Epidermal melanocyte (primary cell): ENCODE data around the gene GTF2H2C.
"Not testable (repeated sequence)": the region's sequence is repeated elsewhere in the genome, so short reads cannot be mapped to it uniquely, and the experiment has no call there.

Source experiments
- DNase-seq: peaks from one replicate; pipeline ENCODE4 v3.0.0; 2011; ENCODE audit warnings: low spot score; ENCODE audit not compliant: insufficient read length

GTF2H2C gene

DNA sequence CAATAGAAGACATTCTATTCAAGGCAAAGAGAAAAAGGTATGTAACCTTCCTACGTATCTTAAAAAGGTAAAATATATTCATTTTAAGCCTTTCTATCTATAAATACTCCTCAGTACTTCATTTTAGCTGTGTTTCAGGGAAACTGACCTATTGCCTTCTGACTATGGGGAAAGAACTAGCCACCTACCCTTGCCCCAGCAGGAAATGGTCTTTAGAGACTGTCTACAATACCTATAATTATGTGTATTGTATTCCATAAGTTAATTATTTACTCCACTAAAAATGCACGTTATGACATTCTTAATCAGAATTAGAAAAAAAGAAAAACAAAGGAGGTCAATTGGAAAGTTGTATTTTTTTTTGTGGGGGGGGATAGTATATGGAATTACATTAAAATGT lies 6.2 kb downstream of the GTF2H2C start:
- not testable (repeated sequence) for DNase-seq

DNA sequence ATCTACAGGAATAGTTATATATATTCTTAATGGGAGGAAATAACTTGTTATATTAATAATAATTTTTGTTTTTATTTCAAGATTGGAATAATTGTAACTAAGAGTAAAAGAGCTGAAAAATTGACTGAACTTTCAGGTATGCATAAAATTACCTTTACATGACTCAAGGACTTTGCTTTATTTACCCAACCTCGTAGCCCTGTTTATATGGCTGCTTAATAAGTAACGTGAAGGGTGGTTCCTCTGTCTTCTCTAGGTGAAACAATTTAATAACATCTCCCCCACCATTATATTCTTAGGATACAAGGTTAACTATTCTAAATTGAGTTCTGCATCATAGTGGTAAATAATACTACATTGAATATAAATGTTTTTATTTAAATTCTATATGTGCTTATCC lies 8.1 kb downstream of the GTF2H2C start:
- not testable (repeated sequence) for DNase-seq

DNA sequence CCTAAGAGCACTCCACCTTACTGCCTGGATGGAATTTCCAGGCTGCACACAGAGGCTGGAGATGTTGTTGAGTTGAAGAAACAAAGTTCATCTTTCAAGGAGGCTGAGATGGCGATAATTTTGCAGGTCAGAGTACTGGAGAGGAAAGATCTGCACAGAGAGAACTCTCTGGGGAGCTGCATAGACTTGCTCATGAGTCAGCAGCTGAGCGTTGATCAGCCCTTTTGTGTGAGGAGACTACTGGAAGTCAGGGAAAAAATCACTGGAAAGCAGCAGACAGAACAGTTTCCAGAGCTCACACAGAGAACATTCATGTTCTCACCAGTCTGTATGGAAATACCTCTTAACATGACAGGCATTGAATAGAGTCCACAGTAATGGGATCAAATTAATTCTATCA lies 23.4 kb downstream of the GTF2H2C start:
- DNase-seq, result not testable (repeated sequence)

- DNase-seq, result not testable (repeated sequence)
Measured at GRCh38 chr5:69596114-69596840, 36.3 kb downstream of the GTF2H2C start.

- not testable (repeated sequence) for DNase-seq
Measured at GRCh38 chr5:69601947-69602346, 42.0 kb downstream of the GTF2H2C start.

DNA sequence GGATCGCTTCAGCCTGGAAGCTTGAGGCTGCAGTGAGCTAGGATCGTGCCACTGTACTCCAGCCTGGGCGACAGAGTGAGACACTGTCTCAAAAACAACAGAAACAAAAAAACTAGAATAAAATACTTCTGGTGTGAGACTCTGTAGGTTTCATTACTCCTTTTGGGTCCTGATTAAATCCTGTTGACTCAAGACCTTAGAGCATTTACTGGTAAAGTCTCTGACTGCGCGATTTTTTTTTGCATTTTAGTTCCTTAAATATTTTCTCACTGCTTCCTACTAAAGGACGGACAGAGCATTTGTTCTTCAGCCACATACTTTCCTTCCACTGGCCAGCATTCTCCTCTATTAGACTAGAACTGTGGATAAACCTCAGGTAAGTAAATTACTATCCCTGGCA lies 46.8 kb downstream of the GTF2H2C start:
- DNase-seq, result not testable (repeated sequence)

DNA sequence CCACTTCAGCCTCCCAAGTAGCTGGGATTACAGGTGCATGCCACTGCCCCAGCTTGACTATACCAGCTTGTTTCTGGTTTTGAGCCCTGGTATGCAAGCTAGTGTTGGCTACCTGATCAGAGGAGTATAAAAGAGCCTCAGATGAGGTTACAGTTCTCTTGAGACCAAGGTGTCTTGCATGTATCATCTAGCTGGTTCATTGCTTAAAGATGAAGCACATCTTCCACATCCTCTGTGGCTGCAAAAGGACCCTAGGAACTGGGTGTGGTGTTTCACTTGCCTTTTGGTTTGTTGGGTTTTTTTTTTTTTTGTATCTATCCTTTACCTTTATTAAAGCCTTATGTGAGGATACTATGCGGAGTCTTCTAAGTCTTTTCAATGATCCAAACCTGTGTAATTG lies 47.8 kb downstream of the GTF2H2C start:
- not testable (repeated sequence) for DNase-seq

DNA sequence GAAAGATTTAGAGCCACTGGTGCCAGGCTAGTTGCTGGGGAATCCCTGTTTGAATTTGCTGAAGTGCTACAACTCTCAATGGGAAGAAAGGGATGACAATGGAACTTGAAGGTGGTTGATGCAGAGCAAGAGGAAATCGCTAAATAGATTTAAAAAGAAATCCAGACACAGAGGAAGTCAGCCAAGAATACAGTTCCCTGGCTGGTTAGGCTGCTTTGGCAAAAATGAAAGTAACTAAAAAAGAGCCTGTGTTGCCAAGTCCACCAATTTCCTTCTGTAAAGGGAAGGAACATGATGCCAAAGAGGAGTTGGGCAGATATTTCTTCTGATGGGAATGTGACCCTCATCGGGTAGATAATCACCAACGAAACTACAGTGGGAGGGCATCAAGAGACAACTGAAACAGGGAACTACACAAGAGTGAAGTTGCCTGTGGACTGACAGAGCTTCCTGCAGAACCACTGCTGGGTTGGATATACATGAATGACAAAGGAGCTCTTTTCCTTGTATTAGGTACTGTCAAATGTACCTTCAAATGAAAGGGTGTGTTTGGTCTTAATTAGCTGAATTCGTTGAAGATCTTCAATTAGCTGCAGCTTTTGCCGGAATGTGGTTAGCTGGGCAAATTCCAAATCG lies 49.0 kb downstream of the GTF2H2C start:
- not testable (repeated sequence) for DNase-seq

DNA sequence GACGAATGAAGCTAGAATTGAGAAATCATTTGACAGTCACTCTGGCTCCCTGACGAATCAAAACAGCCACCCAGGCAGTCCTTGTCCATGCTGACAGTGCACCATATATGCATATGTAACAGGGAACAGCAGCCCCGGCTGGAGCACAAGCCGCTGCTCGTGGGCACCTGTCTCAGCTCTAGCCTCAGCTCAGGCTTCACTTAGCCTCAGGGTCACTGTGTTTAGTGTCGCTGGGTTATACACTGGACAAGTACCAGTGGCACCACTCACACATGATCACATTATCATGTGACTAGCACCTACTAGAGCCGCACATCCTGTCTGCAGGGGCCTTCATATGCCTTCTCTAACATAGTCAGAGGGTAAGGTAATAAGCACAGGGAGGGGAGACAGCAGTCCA lies 54.9 kb downstream of the GTF2H2C start:
- not testable (repeated sequence) for DNase-seq

DNA sequence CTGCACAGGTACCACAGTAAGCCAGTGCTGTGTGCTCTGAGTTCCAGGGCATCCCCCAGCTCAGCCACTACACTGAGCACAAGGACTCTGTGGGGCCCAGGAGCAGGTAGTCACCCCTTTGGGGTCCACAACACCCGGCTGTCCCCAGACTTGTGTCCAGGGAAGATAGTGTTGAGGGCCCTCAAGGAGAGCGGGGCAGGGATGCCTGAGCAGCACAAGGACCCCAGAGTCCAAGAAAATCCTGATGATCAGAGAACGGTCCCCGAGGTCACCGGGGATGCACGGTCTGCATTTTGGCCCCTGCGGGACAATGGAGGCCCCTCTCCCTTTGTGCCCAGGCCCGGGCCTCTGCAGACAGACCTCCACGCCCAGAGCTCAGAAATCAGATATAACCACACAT lies 71.9 kb downstream of the GTF2H2C start:
- DNase-seq, result not testable (repeated sequence)
